Colon (tissue), 2 donors: ENCODE results near the gene SEMA5A.

Source experiments
- FAIRE-seq: peaks from 2 replicates; lab custom pipeline; 2012; peaks lifted over from hg19 to GRCh38; lab: Jason Lieb, UNC
- donor health status: control.
- donor health status: control.

Gene SEMA5A

DNA sequence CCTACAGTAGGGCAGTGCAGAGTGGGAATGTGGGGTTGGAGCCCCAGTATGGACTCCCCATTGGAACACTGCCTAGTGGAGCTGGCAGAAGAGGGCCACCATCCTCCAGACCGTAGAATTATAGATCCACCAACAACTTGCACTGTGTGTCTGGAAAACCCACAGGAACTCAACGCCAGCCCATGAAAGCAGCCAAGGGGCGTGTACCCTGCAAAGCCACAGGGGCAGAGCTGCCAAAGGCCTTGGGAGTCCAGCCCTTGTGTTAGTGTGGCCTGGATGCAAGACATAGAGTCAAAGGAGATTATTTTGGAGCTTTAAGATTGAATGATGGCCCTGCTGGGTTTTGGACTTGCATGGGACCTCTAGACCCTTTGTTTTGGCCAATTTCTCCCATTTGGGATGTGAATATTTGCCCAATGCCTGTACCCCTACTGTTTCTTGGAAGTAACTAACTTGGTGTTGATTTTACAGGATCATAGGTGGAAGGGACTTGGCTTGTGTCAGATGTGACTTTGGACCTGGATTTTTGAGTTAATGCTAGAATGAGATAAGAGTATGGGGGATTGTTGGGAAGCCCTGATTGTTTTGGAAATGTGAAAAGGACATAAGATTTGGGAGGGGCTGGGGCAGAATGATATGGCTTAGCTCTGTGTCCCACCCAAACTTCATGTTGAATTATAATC is 266.8 kb downstream of the SEMA5A start:
- FAIRE-seq, result no peak

- FAIRE-seq, result no peak
Observed at GRCh38 chr5:9269014-9269413, 276.9 kb downstream of the SEMA5A start.

GRCh38 chr5:9268226-9268625 is 277.6 kb downstream of the SEMA5A start:
- no peak for FAIRE-seq

GRCh38 chr5:9265441-9266287 is 280.2 kb downstream of the SEMA5A start:
- no peak for FAIRE-seq

- FAIRE-seq, result no peak
Observed at GRCh38 chr5:9264301-9264700, 281.6 kb downstream of the SEMA5A start.

DNA sequence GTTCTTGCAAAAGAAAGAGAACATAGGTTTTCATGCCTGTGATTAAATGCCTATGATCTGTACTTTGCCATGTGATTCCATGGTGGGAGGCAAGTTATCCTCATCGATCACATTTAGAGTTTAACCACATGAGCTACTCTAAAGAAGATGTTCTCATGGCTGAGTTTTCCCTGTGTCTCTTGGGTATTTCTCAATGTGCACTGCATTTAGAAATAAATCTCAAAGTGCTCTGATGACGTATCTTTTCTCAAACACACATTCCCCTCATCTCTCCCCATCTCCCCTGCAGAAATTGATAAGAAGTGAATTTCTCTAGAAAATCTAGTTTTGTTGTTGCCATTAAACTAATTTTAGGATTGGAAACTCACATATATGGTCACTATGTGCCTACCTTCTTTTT is 282.2 kb downstream of the SEMA5A start:
- FAIRE-seq, result no peak

DNA sequence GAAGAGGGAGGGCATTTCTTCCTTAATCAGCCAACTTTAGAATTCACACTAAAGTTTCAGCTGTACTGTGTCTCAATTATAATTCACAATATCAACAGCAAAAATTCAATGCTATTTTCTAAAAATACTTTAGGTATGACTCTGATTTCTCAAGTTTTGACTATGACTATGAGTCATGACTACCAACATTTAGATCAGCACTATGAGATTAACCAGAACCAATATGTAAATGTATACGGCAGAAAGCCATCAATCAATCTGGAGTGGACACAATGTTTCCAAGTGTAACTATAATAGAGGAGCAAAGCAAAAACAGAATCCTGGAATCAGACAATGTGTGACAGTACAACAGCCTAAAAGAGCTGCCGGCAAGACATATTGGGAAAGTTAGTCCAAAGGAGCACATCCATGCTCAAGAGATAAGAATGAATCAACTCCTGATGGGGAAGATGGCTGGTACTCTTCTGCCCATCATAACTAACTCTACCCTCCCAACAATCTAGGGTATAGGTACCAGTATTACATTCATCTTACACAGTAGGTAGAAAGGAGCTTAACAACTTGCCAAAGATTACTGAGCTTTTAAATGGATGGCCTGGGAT is 294.4 kb downstream of the SEMA5A start:
- FAIRE-seq, result no peak

- no peak for FAIRE-seq
Observed at GRCh38 chr5:9249231-9249630, 296.6 kb downstream of the SEMA5A start.

- FAIRE-seq, result no peak
Observed at GRCh38 chr5:9245071-9245470, 300.8 kb downstream of the SEMA5A start.

GRCh38 chr5:9244417-9244816 is 301.5 kb downstream of the SEMA5A start:
- FAIRE-seq, result no peak

- no peak for FAIRE-seq
Observed at GRCh38 chr5:9241479-9242305, 304.2 kb downstream of the SEMA5A start.

DNA sequence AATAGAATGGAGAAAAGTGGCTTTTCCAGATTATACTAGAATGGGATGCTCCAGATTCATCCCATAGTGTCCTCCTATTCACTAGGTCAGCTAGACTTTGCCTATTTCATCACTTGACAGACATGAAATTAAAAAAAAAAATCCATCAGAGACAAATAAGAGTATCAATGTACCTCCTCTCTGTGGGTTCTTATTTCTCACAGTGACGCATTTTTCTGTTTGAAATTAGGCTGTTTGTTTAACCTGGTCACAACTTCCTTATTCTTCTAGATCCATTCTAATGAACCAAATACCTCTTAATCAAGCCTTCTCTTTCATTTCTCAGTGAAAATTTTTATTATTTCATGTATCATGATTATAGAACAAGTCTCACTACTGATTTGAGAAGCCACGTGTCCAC is 305.4 kb downstream of the SEMA5A start:
- FAIRE-seq, result no peak

- FAIRE-seq, result no peak
Observed at GRCh38 chr5:9239626-9240025, 306.2 kb downstream of the SEMA5A start.

DNA sequence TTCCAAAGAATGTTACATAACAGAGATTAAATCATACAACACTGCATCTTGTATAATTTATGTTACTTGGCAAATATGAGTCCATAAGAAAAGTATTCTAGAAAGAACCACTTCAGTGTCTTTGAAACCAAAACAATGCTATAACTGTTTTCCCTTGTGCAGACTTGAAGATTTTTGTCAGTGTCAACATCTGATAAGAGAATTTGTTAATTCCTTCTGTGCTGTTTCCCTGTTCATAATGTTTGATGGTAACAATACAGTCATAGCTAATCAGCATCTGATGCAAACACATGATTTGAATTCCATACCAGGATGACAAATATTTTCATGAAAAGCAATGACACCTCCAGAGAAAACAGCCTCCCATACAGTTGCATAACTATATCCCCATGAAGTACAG is 306.8 kb downstream of the SEMA5A start:
- no peak for FAIRE-seq

DNA sequence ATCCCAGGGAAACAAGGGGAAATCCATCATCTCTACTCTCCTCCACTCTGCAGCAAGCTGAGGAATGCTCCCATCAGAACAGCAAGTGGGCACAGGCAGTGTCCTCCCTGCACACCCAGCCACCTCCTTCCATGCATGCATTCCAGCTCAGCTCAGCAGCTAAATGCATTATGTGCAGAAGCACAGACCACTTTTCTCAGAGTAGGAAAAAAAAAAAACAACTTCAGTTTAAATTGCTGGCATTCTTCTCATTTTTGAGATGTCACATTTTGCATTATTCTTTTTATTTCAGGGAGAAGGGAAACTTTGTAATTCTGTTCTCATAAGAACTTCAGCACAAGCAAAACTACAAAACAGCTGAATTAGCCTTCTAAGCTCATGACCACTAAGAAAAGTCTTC is 312.2 kb downstream of the SEMA5A start:
- FAIRE-seq, result no peak

DNA sequence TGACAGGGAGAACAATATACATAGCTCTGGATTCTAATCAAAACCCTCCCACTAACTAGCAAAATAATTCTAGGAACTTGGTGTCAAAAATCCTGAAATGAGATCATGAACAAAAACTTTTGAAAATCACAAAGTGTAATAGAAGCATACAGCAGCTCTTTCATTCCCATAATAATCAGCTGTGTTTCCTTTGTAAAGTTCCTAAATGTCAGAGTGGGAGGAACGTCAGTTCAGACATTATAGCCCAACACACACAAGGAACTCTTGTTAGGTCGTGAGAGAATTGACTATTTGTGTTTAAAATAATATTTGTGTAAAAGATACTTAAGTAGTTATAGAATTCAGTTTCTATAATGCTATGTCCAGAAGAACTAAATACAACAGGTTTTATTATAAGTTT is 312.8 kb downstream of the SEMA5A start:
- FAIRE-seq, result no peak

DNA sequence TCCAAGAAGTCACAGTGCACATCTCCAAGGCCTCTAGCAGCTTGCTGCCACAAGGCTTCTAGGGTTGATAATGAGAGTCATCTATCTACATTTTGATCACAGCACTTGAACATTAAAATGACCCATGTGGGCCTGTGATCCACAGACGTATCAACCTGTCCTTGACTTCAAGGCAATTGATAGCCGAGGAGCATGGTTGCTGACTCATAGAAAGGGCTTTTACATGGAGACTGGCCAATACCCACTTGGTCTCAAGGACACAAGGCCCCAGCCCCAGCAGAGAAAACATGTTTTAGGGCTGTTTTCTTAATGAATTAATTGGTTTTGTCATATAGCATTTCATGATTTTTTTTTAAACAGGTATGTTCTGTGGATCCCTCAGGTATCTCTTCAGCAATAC is 314.0 kb downstream of the SEMA5A start:
- FAIRE-seq, result no peak

- no peak for FAIRE-seq
Observed at GRCh38 chr5:9230355-9230754, 315.5 kb downstream of the SEMA5A start.

GRCh38 chr5:9226016-9226536 is 319.8 kb downstream of the SEMA5A start:
- no peak for FAIRE-seq

DNA sequence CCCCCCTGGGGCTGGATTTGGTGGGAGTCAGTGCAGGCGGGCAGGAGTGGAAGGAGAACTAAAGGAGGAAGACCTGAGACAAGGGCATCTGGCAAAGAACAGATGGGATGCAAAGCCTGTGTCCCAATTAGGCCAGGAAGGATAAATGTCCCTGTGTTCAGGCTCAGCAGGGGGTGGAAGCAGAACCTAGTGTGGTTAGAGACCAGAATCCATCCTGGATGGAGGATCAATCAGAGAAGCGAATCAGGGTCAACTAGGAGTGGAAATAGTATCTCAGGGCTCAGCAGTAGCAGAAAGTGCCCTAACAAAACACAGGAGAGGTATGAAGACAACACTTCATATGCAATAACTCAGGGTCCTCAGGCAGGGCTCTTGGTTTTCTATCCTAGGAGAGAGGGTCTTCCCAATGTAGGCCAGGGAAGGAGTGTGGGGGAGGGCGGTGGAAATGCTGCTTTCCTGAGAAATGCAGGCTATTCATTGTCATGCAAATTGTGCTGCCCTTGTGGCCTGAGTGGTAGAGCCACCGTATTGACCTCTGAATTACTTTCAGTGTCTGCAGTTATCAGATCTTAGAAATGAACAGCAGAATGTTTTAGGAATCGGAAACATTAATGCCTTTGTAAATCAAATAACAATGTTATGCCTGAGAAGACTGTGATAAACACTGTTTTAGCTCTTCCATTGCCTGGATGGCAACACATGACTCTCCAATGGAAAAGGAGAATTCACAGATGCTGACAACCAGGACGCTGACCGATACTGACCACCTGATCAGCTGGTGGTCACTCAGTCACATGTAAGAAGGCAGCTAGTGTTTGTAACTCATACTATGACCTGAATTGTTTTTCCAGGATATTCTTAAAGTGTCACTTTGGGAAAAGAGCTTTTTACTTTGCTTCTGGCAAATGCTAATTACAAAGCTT is 323.6 kb downstream of the SEMA5A start:
- FAIRE-seq, result no peak

GRCh38 chr5:9218358-9218757 is 327.5 kb downstream of the SEMA5A start:
- no peak for FAIRE-seq
